Measurements from ENCODE around the gene CXCR6.

CXCR6 gene

GRCh38 chr3:45912435-45912834, 30.8 kb upstream of the CXCR6 start:
- DNase-seq (ENCODE audit: low spot score), result no peak
- in situ Hi-C loops (cut with MboI; ENCODE audit: low sequenced_read_pairs, unreplicated experiment), result no loop called here
- no peak for TF ChIP-seq CTCF (IDR thresholded peaks at IDR 0.05; ENCODE audit: borderline replicate concordance, control extremely low read depth, extremely low read depth, insufficient read depth, missing control alignments)

GRCh38 chr3:45914362-45915058, 28.8 kb upstream of the CXCR6 start:
- TF ChIP-seq CTCF (IDR thresholded peaks at IDR 0.05; ENCODE audit: borderline replicate concordance, control extremely low read depth, extremely low read depth, insufficient read depth, missing control alignments), result no peak
- DNase-seq (ENCODE audit: low spot score), result no peak
- in situ Hi-C loops (cut with MboI; ENCODE audit: low sequenced_read_pairs, unreplicated experiment), result no loop called here

GRCh38 chr3:45915059-45915439, 28.2 kb upstream of the CXCR6 start:
- DNase-seq (ENCODE audit: low spot score), result no peak
- in situ Hi-C loops (cut with MboI; ENCODE audit: low sequenced_read_pairs, unreplicated experiment), result no loop called here
- TF ChIP-seq CTCF (IDR thresholded peaks at IDR 0.05; ENCODE audit: borderline replicate concordance, control extremely low read depth, extremely low read depth, insufficient read depth, missing control alignments), result no peak

- peak; percentile 90 for DNase-seq (ENCODE audit: low spot score)
- no peak for TF ChIP-seq CTCF (IDR thresholded peaks at IDR 0.05; ENCODE audit: borderline replicate concordance, control extremely low read depth, extremely low read depth, insufficient read depth, missing control alignments)
- in situ Hi-C loops (cut with MboI; ENCODE audit: low sequenced_read_pairs, unreplicated experiment), result no loop called here
Measured at GRCh38 chr3:45915518-45916231, 27.6 kb upstream of the CXCR6 start.

GRCh38 chr3:45917146-45917898, 25.9 kb upstream of the CXCR6 start:
- DNase-seq (ENCODE audit: low spot score), result no peak
- TF ChIP-seq CTCF (IDR thresholded peaks at IDR 0.05; ENCODE audit: borderline replicate concordance, control extremely low read depth, extremely low read depth, insufficient read depth, missing control alignments), result no peak
- in situ Hi-C loops (cut with MboI; ENCODE audit: low sequenced_read_pairs, unreplicated experiment), result no loop called here

- no peak for TF ChIP-seq CTCF (IDR thresholded peaks at IDR 0.05; ENCODE audit: borderline replicate concordance, control extremely low read depth, extremely low read depth, insufficient read depth, missing control alignments)
- DNase-seq (ENCODE audit: low spot score), result no peak
- in situ Hi-C loops (cut with MboI; ENCODE audit: low sequenced_read_pairs, unreplicated experiment), result loop anchor here (10.0 kb wide), 1 partner anchor 407 kb away; no protein-coding TSS in a partner anchor
Measured at GRCh38 chr3:45921158-45922038, 21.9 kb upstream of the CXCR6 start.

Measured in GM13976 (cell line).